Measurements from ENCODE around the gene STAC2. TPM values are rescaled to one million over a fixed set of nuclear protein-coding genes. Genes with fewer than 3 reads are reported as not detected.
"Not testable (repeated sequence)": the region's sequence is repeated elsewhere in the genome, so short reads cannot be mapped to it uniquely, and the experiment has no call there.

Gene STAC2
- total RNA-seq, 1 experiment from 2014 or later, result 0.08 TPM

DNA sequence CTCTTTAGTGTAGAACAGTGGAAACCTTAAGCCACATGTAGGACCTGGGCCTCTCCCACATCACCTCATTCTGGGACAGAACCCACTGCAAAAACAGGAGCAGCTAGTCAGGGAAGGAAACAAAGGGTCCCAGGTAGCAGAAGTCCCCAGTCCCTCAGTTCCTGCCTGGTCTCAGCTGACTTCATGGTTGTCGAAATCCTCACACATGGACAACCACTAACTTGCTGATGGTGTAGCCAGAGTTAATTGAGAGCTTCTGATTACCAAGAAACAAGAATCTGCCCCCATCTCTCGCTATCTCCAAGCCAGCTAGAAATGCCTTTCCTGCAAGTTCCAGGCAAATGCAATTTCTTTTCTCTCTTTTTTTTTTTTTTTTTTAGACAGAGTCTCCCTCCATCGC is 56.2 kb downstream of the STAC2 start:
- in situ Hi-C loops (cut with HindIII; ENCODE audit: low pct_unique_long_range_greater_than_20kb, low sequenced_read_pairs) (no loop called here), intact Hi-C loops (cut with micrococcal nuclease; ENCODE audit: unreplicated experiment) (no loop called here)
- Histone ChIP-seq H3K27me3 (ENCODE audit: control insufficient read depth, insufficient read depth, low read length) (no peaks in the 10 kb centered on the region), H3K36me3 (ENCODE audit: control insufficient read depth, insufficient read depth, low read length) (no peaks in the 10 kb centered on the region), H3K9me3 (ENCODE audit: control insufficient read depth, insufficient read depth, low read depth, low read length) (no peaks in the 10 kb centered on the region), H3K4me3 (ENCODE audit: low read depth in 2 of 2, low read length in 2 of 2) (no peak overlapping the region), H3K4me1 (ENCODE audit: control insufficient read depth, insufficient read depth, low read length) (peaks cover under 1% of the 10 kb centered on the region; the same call in 1 of the 2 replicates), H3K27ac (ENCODE audit: low read length) (no peak overlapping the region)
- ATAC-seq, result no peak
- ChIA-PET CTCF (interaction anchor here (0.6 kb wide), 2 partner anchors 12 to 25 kb away, joined by 3 to 7 read pairs; no protein-coding TSS in a partner anchor), POLR2A (interaction anchor here (0.6 kb wide), 1 partner anchor 250 kb away, joined by 6 read pairs; no protein-coding TSS in a partner anchor)
- no TSS peak for BruUV-seq (replicated peaks)
- TF ChIP-seq, protein P1, sequence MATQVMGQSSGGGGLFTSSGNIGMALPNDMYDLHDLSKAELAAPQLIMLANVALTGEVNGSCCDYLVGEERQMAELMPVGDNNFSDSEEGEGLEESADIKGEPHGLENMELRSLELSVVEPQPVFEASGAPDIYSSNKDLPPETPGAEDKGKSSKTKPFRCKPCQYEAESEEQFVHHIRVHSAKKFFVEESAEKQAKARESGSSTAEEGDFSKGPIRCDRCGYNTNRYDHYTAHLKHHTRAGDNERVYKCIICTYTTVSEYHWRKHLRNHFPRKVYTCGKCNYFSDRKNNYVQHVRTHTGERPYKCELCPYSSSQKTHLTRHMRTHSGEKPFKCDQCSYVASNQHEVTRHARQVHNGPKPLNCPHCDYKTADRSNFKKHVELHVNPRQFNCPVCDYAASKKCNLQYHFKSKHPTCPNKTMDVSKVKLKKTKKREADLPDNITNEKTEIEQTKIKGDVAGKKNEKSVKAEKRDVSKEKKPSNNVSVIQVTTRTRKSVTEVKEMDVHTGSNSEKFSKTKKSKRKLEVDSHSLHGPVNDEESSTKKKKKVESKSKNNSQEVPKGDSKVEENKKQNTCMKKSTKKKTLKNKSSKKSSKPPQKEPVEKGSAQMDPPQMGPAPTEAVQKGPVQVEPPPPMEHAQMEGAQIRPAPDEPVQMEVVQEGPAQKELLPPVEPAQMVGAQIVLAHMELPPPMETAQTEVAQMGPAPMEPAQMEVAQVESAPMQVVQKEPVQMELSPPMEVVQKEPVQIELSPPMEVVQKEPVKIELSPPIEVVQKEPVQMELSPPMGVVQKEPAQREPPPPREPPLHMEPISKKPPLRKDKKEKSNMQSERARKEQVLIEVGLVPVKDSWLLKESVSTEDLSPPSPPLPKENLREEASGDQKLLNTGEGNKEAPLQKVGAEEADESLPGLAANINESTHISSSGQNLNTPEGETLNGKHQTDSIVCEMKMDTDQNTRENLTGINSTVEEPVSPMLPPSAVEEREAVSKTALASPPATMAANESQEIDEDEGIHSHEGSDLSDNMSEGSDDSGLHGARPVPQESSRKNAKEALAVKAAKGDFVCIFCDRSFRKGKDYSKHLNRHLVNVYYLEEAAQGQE (IDR thresholded peaks at IDR 0.05; ENCODE audit: insufficient read depth in 1 of 2, low read depth in 2 of 2, low read length in 1 of 2), result no peak
- no peak for TF ChIP-seq POLR2AphosphoS5 (IDR thresholded peaks at IDR 0.05; ENCODE audit: low read depth, low read length)
- no peak for TF ChIP-seq SIN3A (IDR thresholded peaks at IDR 0.05; ENCODE audit: borderline replicate concordance, insufficient read depth, low read depth, low read length)
- TF ChIP-seq TCF7L2 (IDR thresholded peaks at IDR 0.05; ENCODE audit: low read depth, low read length), result no peak
- TF ChIP-seq, protein P2, sequence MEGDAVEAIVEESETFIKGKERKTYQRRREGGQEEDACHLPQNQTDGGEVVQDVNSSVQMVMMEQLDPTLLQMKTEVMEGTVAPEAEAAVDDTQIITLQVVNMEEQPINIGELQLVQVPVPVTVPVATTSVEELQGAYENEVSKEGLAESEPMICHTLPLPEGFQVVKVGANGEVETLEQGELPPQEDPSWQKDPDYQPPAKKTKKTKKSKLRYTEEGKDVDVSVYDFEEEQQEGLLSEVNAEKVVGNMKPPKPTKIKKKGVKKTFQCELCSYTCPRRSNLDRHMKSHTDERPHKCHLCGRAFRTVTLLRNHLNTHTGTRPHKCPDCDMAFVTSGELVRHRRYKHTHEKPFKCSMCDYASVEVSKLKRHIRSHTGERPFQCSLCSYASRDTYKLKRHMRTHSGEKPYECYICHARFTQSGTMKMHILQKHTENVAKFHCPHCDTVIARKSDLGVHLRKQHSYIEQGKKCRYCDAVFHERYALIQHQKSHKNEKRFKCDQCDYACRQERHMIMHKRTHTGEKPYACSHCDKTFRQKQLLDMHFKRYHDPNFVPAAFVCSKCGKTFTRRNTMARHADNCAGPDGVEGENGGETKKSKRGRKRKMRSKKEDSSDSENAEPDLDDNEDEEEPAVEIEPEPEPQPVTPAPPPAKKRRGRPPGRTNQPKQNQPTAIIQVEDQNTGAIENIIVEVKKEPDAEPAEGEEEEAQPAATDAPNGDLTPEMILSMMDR (IDR thresholded peaks at IDR 0.05), result no peak
- no peak for DNase-seq (ENCODE audit: low read depth, low spot score)

DNA sequence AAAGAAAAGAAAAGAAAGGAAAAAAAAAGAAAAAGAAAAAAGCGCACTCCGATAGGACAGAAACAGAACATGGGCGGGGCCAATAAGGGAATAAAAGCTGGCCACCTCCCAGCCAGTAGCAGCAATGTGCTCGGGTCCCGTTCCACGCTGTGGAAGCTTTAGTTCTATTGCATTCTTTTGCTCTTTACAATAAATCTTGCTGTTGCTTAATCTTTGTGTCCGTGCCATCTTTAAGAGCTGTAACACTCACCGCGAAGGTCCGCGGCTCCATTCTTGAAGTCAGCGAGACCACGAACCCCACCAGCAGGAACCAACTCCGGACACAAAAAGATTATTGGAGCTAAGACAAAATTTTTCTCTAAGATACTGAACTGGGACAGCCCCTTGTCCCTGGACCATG is 56.6 kb downstream of the STAC2 start:
- intact Hi-C loops (cut with micrococcal nuclease; ENCODE audit: unreplicated experiment), result no loop called here
- ATAC-seq (no peak), DNase-seq (ENCODE audit: low read depth, low spot score) (no peak)
- H3K4me1 ChIP-seq (ENCODE audit: control insufficient read depth, insufficient read depth, low read length), result peaks cover 4% of the 10 kb centered on the region; the same call in 1 of the 2 replicates
- TF ChIP-seq, protein P2 (IDR thresholded peaks at IDR 0.05), result no peak
- TF ChIP-seq, protein P1 (IDR thresholded peaks at IDR 0.05; ENCODE audit: insufficient read depth in 1 of 2, low read depth in 2 of 2, low read length in 1 of 2), result no peak
- TF ChIP-seq SIN3A (IDR thresholded peaks at IDR 0.05; ENCODE audit: borderline replicate concordance, insufficient read depth, low read depth, low read length) (no peak), TCF7L2 (IDR thresholded peaks at IDR 0.05; ENCODE audit: low read depth, low read length) (no peak), POLR2AphosphoS5 (IDR thresholded peaks at IDR 0.05; ENCODE audit: low read depth, low read length) (no peak)
- no peaks in the 10 kb centered on the region for H3K27me3 ChIP-seq (ENCODE audit: control insufficient read depth, insufficient read depth, low read length)
- BruUV-seq (replicated peaks), result no TSS peak
- H3K4me3 ChIP-seq (ENCODE audit: low read depth in 2 of 2, low read length in 2 of 2), result no peak overlapping the region
- ChIA-PET CTCF (interaction anchor here (0.6 kb wide), 1 partner anchor 25 kb away, joined by 7 read pairs; no protein-coding TSS in a partner anchor), POLR2A (interaction anchor here (0.6 kb wide), 1 partner anchor 249 kb away, joined by 6 read pairs; no protein-coding TSS in a partner anchor)
- H3K27ac ChIP-seq (ENCODE audit: low read length), result no peak overlapping the region
- no peaks in the 10 kb centered on the region for H3K36me3 ChIP-seq (ENCODE audit: control insufficient read depth, insufficient read depth, low read length)
- in situ Hi-C loops (cut with HindIII; ENCODE audit: low pct_unique_long_range_greater_than_20kb, low sequenced_read_pairs), result no loop called here
- no peaks in the 10 kb centered on the region for H3K9me3 ChIP-seq (ENCODE audit: control insufficient read depth, insufficient read depth, low read depth, low read length)

DNA sequence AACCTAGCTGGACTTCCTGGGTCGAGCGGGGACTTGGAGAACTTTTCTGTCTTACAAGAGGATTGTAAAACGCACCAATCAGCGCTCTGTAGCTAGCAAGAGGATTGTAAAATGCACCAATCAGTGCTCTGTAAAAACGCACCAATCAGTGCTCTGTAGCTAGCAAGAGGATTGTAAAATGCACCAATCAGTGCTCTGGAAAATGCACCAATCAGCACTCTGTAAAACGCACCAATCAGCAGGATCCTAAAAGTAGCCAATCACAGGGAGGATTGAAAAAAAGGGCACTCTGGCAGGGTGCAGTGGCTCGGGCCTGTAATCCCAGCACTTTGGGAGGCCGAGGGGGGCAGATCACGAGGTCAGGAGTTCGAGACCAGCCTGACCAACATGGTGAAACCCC is 57.2 kb downstream of the STAC2 start:
- POLR2A ChIA-PET; H3K27me3 ChIP-seq (ENCODE audit: control insufficient read depth, insufficient read depth, low read length); DNase-seq (ENCODE audit: low read depth, low spot score); H3K36me3 ChIP-seq (ENCODE audit: control insufficient read depth, insufficient read depth, low read length); intact Hi-C loops (cut with micrococcal nuclease; ENCODE audit: unreplicated experiment); H3K9me3 ChIP-seq (ENCODE audit: control insufficient read depth, insufficient read depth, low read depth, low read length); H3K27ac ChIP-seq (ENCODE audit: low read length); in situ Hi-C loops (cut with HindIII; ENCODE audit: low pct_unique_long_range_greater_than_20kb, low sequenced_read_pairs); ATAC-seq; BruUV-seq (replicated peaks); H3K4me3 ChIP-seq (ENCODE audit: low read depth in 2 of 2, low read length in 2 of 2); H3K4me1 ChIP-seq (ENCODE audit: control insufficient read depth, insufficient read depth, low read length): not testable (repeated sequence)
- CTCF ChIA-PET, result interaction anchor here (0.6 kb wide), 1 partner anchor 10 kb away, joined by 3 read pairs; no protein-coding TSS in a partner anchor
